Psoas muscle (tissue), 8 donors: Measurements from ENCODE around the gene REEP1. TPM values are rescaled to one million over a fixed set of nuclear protein-coding genes. Genes with fewer than 3 reads are reported as not detected.

ENCODE experiments used
- ATAC-seq, 4 donors: fragments of 200-7000 bp; cut with Tn5 transposase; one replicate each; pipeline ENCODE4 v1.9.1; 2020; ENCODE audit warnings: moderate library complexity in 3 of 4, mild to moderate bottlenecking in 2 of 4
- DNase-seq, 2 donors: peaks; one replicate each; pipeline ENCODE4 v3.0.0-alpha.2; 2020
- H3K27ac ChIP-seq: fragments of 200-600 bp; one replicate; pipeline ENCODE4 v1.8.0; 2022
- H3K27me3 ChIP-seq, 3 donors: fragments of 200-600 bp in 1 of 3; one replicate each; pipeline versions ENCODE4 v1.6.1 to v1.8.0; 2013 to 2022; ENCODE audit warnings: low read length in 2 of 3, mild to moderate bottlenecking in 2 of 3, moderate library complexity in 1 of 3; ENCODE audit not compliant: insufficient read depth in 3 of 3
- H3K36me3 ChIP-seq, 2 donors: fragments of 200-600 bp in 1 of 2; one replicate each; pipeline versions ENCODE4 v1.6.1 to v1.8.0; 2013 to 2022; ENCODE audit warnings: low read depth in 1 of 2, mild to moderate bottlenecking in 1 of 2, moderate library complexity in 1 of 2; ENCODE audit not compliant: insufficient read depth in 1 of 2
- H3K4me1 ChIP-seq: fragments of 200-600 bp; one replicate; pipeline ENCODE4 v1.8.0; 2022
- H3K4me3 ChIP-seq: fragments of 200-600 bp; one replicate; pipeline ENCODE4 v1.8.0; 2022; ENCODE audit warnings: mild to moderate bottlenecking
- H3K9me3 ChIP-seq: fragments of 200-600 bp; one replicate; pipeline ENCODE4 v1.8.0; 2022
- CTCF ChIP-seq: fragments of 200-600 bp; IDR thresholded peaks from one replicate; pipeline ENCODE4 v1.8.0; 2022; ENCODE audit warnings: antibody characterized with exemption
- WGBS, 3 donors: extraction: QIAGEN DNeasy Blood & Tissue Kit; methylation state at CpG; one replicate each; pipeline versions ENCODE4 v1.1.6 to v1.1.7; 2013; 5-methylcytosine and 5-hydroxymethylcytosine counted together
- intact Hi-C, 2 donors: fragments of 100-400 bp; cut with DNase I; formaldehyde crosslinking; loops; one replicate each; pipeline versions ENCODE4 v1.11.0 to v1.14.2; 2022
- polyA plus RNA-seq, 3 donors: library from polyadenylated mRNA; stranded (reverse); fragments of 200-250 nt; gene quantifications; one replicate each; pipeline ENCODE4 v1.2.3, GENCODE V29; 2013
- total RNA-seq, 4 donors: library from RNA; stranded (reverse); fragmentation: NEBNext Ultra II Directional in 2 of 4; extraction: Animal tissue kit (Norgen Biotek cat#: 25700) in 2 of 4; gene quantifications; one replicate each; pipeline versions ENCODE4 v1.2.1 to v1.2.4, GENCODE V29; 2021 to 2023
- donor health status: healthy with polysubstance abuse.
- donor health status: DM: no; HTN: no; CAD: no; lungs with moderate emphysema.
- donor health status: Bipolar disorder and iron deficiency.
- donor health status: healthy.
- donor health status: DM: yes; HTN: yes; CAD: no.
- donor health status: DM: no; HTN: no; CAD: no.
- donor health status: DM: no; HTN: no; CAD: no.
- donor health status: DM: yes; HTN: yes; CAD: no.

Gene REEP1
- total and polyA plus RNA-seq, 7 donors: 1.2 to 16.1 (median 7.9) TPM

DNA sequence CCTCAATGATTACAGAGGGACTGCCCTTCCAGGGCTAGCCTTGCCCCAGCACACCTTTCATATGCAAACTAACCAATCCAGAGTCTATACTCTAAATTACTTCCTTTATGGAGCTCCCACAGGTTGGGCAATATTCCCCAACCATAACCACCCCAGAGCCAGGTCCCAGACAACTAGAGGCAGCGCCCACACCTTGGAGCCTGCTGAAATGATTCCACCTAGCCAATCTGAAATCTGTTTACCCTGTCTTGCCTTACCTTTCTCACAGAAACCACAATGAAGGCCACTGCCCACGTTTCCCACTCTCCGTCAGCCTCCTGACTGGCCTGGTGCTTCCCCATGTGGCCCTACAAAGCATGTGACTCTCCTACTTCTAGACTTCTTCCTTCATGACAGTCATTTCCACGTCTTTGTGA, 62.0 kb downstream of the REEP1 start:
- Histone ChIP-seq H3K27ac (peak overlapping the region; percentile 70), H3K36me3 (no peaks in the 10 kb centered on the region), H3K9me3 (peaks cover 12% of the 10 kb centered on the region), H3K4me3 (no peak overlapping the region), H3K4me1 (peaks cover 32% of the 10 kb centered on the region), H3K27me3 (no peaks in the 10 kb centered on the region)
- WGBS, 3 donors: 82 to 92% (median 85%) methylated on average over 4 of the region's 4 CpGs
- intact Hi-C loops: loop anchor here in 1 of 2 donors (5.0 kb wide), 1 partner anchor 38 kb away; no protein-coding TSS in a partner anchor
- ATAC-seq (no peak), DNase-seq (no peak)
- TF ChIP-seq CTCF: no peak

GRCh38 chr2:86274918-86275275, 62.5 kb downstream of the REEP1 start:
- DNase-seq: no peak

GRCh38 chr2:86274265-86274917, 63.0 kb downstream of the REEP1 start:
- peaks cover 22% of the 10 kb centered on the region for H3K4me1 ChIP-seq
- H3K27me3 ChIP-seq: no peaks in the 10 kb centered on the region
- no peak overlapping the region for H3K4me3 ChIP-seq
- DNase-seq: no peak
- ATAC-seq: peak; percentile 59 to 79 (median 72)
- WGBS, 3 donors: 44 to 53% (median 47%) methylated on average over 5 of the region's 5 CpGs
- TF ChIP-seq CTCF: no peak
- H3K36me3 ChIP-seq: no peaks in the 10 kb centered on the region
- intact Hi-C loops: no loop called here
- H3K27ac ChIP-seq: peak overlapping the region; percentile 70
- H3K9me3 ChIP-seq: peaks cover 13% of the 10 kb centered on the region

More at GRCh38 chr2:86274918-86275275, 62.5 kb downstream of the REEP1 start:
- Histone ChIP-seq H3K4me3 (no peak overlapping the region), H3K4me1 (peaks cover 27% of the 10 kb centered on the region), H3K36me3 (no peaks in the 10 kb centered on the region), H3K9me3 (peaks cover 13% of the 10 kb centered on the region), H3K27me3 (no peaks in the 10 kb centered on the region), H3K27ac (peak overlapping the region; percentile 70)
- TF ChIP-seq CTCF: no peak
- intact Hi-C loops: loop anchor here in 1 of 2 donors (5.0 kb wide), 1 partner anchor 38 kb away; no protein-coding TSS in a partner anchor
- ATAC-seq: peak; percentile 48 to 73 (median 64)
- WGBS, 3 donors: 58 to 61% (median 61%) methylated on average over 3 of the region's 3 CpGs

DNA sequence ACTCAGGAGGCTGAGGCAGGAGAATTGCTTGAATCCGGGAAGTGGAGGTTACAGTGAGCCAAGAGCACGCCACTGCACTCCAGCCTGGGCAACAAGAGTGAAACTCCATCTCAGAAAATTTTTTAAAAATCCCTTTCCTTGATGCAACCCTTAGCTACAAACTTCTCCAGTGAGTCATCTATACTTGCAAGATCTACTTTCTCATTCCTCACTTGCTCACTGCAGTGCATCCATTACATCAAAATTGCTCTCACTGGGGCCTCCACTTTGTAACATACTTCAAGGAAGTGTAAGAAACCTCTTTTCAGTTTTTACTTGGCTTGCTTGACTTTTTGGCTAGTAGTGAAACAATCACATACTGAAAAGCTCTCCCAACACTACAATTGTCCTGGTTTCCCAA, 65.3 kb downstream of the REEP1 start:
- Histone ChIP-seq H3K27me3 (no peaks in the 10 kb centered on the region), H3K4me3 (no peak overlapping the region), H3K27ac (no peak overlapping the region), H3K4me1 (peaks cover 20% of the 10 kb centered on the region), H3K36me3 (no peaks in the 10 kb centered on the region), H3K9me3 (peaks cover 13% of the 10 kb centered on the region)
- DNase-seq (no peak), ATAC-seq (no peak)
- intact Hi-C loops: no loop called here
- 91 to 100% (median 92%) methylated on average over 2 of the region's 2 CpGs for WGBS, 3 donors
- TF ChIP-seq CTCF: no peak

DNA sequence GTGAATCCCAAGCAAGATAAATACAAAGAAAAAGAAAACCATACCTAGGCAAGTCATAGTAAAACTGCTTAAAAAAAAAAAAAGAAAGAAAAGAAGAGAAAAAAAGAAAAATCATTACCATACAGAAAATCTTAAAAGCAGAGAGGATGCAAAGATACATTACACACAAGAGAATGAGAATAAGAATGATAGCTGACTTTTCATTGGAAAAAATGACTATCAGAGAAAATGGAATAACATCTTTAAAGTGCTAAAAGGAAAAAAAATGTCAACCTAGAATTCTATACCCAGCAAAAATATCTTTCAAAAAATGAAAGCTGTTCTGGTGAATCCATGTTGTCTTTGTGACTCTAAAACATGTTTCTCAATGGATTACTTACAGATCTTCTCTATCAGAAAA, 66.2 kb downstream of the REEP1 start:
- Histone ChIP-seq H3K27ac (no peak overlapping the region), H3K27me3 (no peaks in the 10 kb centered on the region), H3K36me3 (no peaks in the 10 kb centered on the region), H3K9me3 (peaks cover 13% of the 10 kb centered on the region), H3K4me3 (no peak overlapping the region), H3K4me1 (peaks cover 16% of the 10 kb centered on the region)
- DNase-seq (no peak), ATAC-seq (no peak)
- intact Hi-C loops: no loop called here
- TF ChIP-seq CTCF: no peak
